ENCODE results near the gene STOX2.

DNA sequence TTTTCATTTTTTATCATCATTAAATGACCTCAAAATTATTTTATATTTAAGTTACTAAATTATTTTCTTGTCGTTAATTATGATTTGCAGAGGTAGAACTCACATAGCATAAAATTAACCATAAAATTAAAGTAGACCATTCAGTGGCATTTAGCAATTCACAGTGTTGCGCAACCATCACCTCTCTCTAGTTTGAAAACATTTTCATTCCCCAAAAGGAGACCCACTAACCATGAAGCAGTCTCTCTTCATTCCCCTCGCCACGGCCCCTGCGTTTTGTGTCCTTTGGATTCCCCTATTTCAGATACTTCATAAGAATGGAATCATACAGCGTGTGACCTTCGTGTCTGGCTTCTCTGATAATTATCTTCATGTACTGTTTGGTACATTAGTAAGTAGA is 157.7 kb downstream of the STOX2 start:
- TF ChIP-seq, protein P1, sequence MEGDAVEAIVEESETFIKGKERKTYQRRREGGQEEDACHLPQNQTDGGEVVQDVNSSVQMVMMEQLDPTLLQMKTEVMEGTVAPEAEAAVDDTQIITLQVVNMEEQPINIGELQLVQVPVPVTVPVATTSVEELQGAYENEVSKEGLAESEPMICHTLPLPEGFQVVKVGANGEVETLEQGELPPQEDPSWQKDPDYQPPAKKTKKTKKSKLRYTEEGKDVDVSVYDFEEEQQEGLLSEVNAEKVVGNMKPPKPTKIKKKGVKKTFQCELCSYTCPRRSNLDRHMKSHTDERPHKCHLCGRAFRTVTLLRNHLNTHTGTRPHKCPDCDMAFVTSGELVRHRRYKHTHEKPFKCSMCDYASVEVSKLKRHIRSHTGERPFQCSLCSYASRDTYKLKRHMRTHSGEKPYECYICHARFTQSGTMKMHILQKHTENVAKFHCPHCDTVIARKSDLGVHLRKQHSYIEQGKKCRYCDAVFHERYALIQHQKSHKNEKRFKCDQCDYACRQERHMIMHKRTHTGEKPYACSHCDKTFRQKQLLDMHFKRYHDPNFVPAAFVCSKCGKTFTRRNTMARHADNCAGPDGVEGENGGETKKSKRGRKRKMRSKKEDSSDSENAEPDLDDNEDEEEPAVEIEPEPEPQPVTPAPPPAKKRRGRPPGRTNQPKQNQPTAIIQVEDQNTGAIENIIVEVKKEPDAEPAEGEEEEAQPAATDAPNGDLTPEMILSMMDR (IDR thresholded peaks at IDR 0.05; ENCODE audit: low read length), result no peak
- TF ChIP-seq EZH2 (IDR thresholded peaks at IDR 0.05; ENCODE audit: borderline replicate concordance, low read length), result no peak

Measured in OCI-LY1 (cell line).